Fibroblast of lung (primary cell): ENCODE measurements around the gene CALML6. TPM values are rescaled to one million over a fixed set of nuclear protein-coding genes. Genes with fewer than 3 reads are reported as not detected.
A peak's percentile ranks its signal among the peaks of the same experiment; 100 is the strongest.

Experiments used
- DNase-seq, 2 donors: peaks; one replicate each; pipeline versions ENCODE4 v3.0.0 to v3.0.0-alpha.2; 2010; ENCODE audit warnings: low read depth in 2 of 2
- H2AFZ ChIP-seq: 2 replicates; pipeline ENCODE4 v1.5.1; 2012; ENCODE audit warnings: low read length, control low read depth, inconsistent platforms
- H3K27ac ChIP-seq: 2 replicates; pipeline ENCODE4 v1.5.1; 2011; ENCODE audit warnings: low read length, control low read depth; ENCODE audit not compliant: insufficient read depth
- H3K27me3 ChIP-seq: 2 replicates; pipeline ENCODE4 v1.5.1; 2011; ENCODE audit warnings: mild to moderate bottlenecking, low read length; ENCODE audit not compliant: control insufficient read depth, insufficient read depth
- H3K36me3 ChIP-seq: 2 replicates; pipeline ENCODE4 v1.5.1; 2011; ENCODE audit warnings: low read length; ENCODE audit not compliant: control insufficient read depth, insufficient read depth
- H3K4me1 ChIP-seq: 2 replicates; pipeline ENCODE4 v1.5.1; 2011; ENCODE audit warnings: low read length; ENCODE audit not compliant: control insufficient read depth, insufficient read depth; ENCODE audit errors: extremely low read depth
- H3K4me2 ChIP-seq: 2 replicates; pipeline ENCODE4 v1.5.1; 2011; ENCODE audit warnings: low read length, control low read depth; ENCODE audit not compliant: insufficient read depth; ENCODE audit errors: extremely low read depth
- H3K4me3 ChIP-seq, 4 experiments: fragments of 200-600 bp in 1 of 4; sonication (generic) in 1 of 4; replicated peaks in 1 of 4; 2 replicates each; pipeline ENCODE4 v1.5.1; 2011 to 2016; ENCODE audit warnings: low read length in 4 of 4, low read depth in 3 of 4, mild to moderate bottlenecking in 3 of 4, control low read depth in 2 of 4, inconsistent platforms in 1 of 4, mixed read lengths in 1 of 4; ENCODE audit not compliant: insufficient read depth in 1 of 4; ENCODE audit errors: control extremely low read depth in 1 of 4
- H3K79me2 ChIP-seq: 2 replicates; pipeline ENCODE4 v1.5.1; 2012; ENCODE audit warnings: mild to moderate bottlenecking, low read length, inconsistent platforms; ENCODE audit not compliant: control insufficient read depth, insufficient read depth
- H3K9ac ChIP-seq: 2 replicates; pipeline ENCODE4 v1.5.1; 2011; ENCODE audit warnings: mild to moderate bottlenecking, low read length, control low read depth; ENCODE audit not compliant: insufficient read depth
- H3K9me3 ChIP-seq: 2 replicates; pipeline ENCODE4 v1.5.1; 2012; ENCODE audit warnings: low read depth, low read length; ENCODE audit not compliant: control insufficient read depth, insufficient read depth
- H4K20me1 ChIP-seq: 2 replicates; pipeline ENCODE4 v1.5.1; 2011; ENCODE audit warnings: low read length; ENCODE audit not compliant: control insufficient read depth, insufficient read depth; ENCODE audit errors: extremely low read depth
- CTCF ChIP-seq, 2 donors: IDR thresholded peaks in 1 of 2; conservative IDR thresholded peaks in 1 of 2; 1 replicate in 1 of 2; 2 replicates in 1 of 2; pipeline ENCODE4 v1.5.1; 2011 to 2012; ENCODE audit warnings: low read length in 2 of 2, control low read depth in 1 of 2, inconsistent platforms in 1 of 2, low read depth in 1 of 2, mild to moderate bottlenecking in 1 of 2
- EZH2 ChIP-seq: IDR thresholded peaks from 2 replicates; pipeline ENCODE4 v1.5.1; 2012; ENCODE audit warnings: low read length, control low read depth, mild to moderate bottlenecking; ENCODE audit errors: missing control alignments
- polyA plus RNA-seq, 2 donors: library from polyadenylated mRNA; depleted of rRNA in 1 of 2; stranded (reverse) in 1 of 2; unstranded in 1 of 2; fragments of >200 nt; gene quantifications; 2 replicates each; pipeline ENCODE4 v1.2.1, GENCODE V29; 2011 to 2012; ENCODE audit warnings: missing spikeins in 1 of 2
- total RNA-seq: library from RNA; depleted of rRNA; stranded (reverse); fragments of >200 nt; gene quantifications from 2 replicates; pipeline ENCODE4 v1.2.1, GENCODE V29; 2014

Gene CALML6
- total and polyA plus RNA-seq, 2 donors (not counting 1 experiment from before 2014, with no cell fraction given), result 0.09 to 0.17 TPM

DNA sequence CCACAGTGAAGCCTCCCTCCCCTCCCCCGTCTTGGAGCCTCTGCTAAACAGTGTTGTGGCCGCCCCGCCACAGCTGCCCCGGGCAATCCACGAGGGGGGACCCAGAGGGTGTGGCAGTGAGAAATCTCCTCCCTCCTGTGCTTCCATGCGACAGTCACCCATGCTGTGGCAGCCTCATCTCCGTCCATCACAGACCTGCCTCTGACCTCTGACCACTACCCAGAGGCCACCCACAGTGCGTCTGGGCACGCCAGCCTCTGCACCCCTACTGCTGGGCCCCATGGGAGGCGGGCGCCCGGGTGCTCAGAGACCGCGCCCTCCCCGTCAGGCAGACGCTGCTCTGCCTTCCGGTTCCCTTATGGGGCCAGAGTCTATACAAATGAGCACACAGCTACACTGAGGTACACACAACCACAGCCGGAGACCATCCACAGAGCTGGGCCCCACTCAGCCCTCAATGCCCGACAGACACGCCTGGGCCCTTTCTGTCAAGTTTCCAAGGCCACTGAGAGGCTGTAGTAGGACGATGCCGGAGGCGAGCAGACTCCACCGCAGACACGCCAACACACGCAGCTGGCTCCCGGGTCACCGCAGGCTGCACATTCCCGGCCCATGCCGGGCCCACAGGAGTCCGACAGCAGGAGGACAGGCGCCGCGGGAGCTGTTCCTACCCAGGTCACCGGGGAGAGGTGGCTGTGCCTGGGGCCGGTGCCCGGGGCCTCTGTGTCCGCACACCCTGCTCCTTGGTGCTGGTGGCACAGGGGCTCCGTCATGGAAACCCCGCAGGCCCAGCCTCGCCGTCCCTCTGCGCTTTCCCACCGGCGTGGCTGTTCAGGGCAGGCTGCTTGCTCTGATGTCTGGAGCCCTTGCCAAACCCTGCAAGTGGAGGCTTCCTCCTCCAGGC lies 27.9 kb downstream of the CALML6 start:
- DNase-seq, result no peak
- H3K4me3 ChIP-seq, result no peak overlapping the region
- no peaks in the 10 kb centered on the region for H3K79me2 ChIP-seq
- peaks cover 2% of the 10 kb centered on the region for H3K27me3 ChIP-seq
- H3K4me2 ChIP-seq, result no peak overlapping the region
- H3K9ac ChIP-seq, result no peak overlapping the region
- TF ChIP-seq CTCF (conservative IDR thresholded peaks at IDR 0.05 in 1 of 2, IDR thresholded peaks at IDR 0.05 in 1 of 2; ENCODE audit: low read depth in 1 of 2, low read length in 2 of 2) (no peak), EZH2 (no peak)
- H2AFZ ChIP-seq, result no peak overlapping the region
- no peaks in the 10 kb centered on the region for H3K36me3 ChIP-seq
- H3K9me3 ChIP-seq, result no peaks in the 10 kb centered on the region
- no peaks in the 10 kb centered on the region for H4K20me1 ChIP-seq
- no peaks in the 10 kb centered on the region for H3K4me1 ChIP-seq
- no peak overlapping the region for H3K27ac ChIP-seq

GRCh38 chr1:1943834-1944570 lies 28.9 kb downstream of the CALML6 start:
- no peak overlapping the region for H2AFZ ChIP-seq
- no peak overlapping the region for H3K9ac ChIP-seq
- peak; percentile 4 to 22 for DNase-seq
- H3K27ac ChIP-seq, result no peak overlapping the region
- no peaks in the 10 kb centered on the region for H3K36me3 ChIP-seq
- H3K4me2 ChIP-seq, result peak overlapping the region; percentile 6
- H4K20me1 ChIP-seq, result no peaks in the 10 kb centered on the region
- no peak overlapping the region for H3K4me3 ChIP-seq
- no peaks in the 10 kb centered on the region for H3K9me3 ChIP-seq
- peaks cover 2% of the 10 kb centered on the region for H3K27me3 ChIP-seq
- H3K79me2 ChIP-seq, result no peaks in the 10 kb centered on the region
- TF ChIP-seq CTCF (conservative IDR thresholded peaks at IDR 0.05 in 1 of 2, IDR thresholded peaks at IDR 0.05 in 1 of 2; ENCODE audit: low read depth in 1 of 2, low read length in 2 of 2), result peak; percentile 74 to 75
- no peak for TF ChIP-seq EZH2
- H3K4me1 ChIP-seq, result no peaks in the 10 kb centered on the region

GRCh38 chr1:1945782-1946393 lies 30.8 kb downstream of the CALML6 start:
- no peak overlapping the region for H3K4me2 ChIP-seq
- H2AFZ ChIP-seq, result no peak overlapping the region
- H3K4me3 ChIP-seq, result no peak overlapping the region

More at GRCh38 chr1:1945782-1946393, 30.8 kb downstream of the CALML6 start:
- DNase-seq, result no peak
- H3K9ac ChIP-seq, result no peak overlapping the region
- no peaks in the 10 kb centered on the region for H3K4me1 ChIP-seq
- H3K79me2 ChIP-seq, result no peaks in the 10 kb centered on the region
- TF ChIP-seq CTCF (conservative IDR thresholded peaks at IDR 0.05 in 1 of 2, IDR thresholded peaks at IDR 0.05 in 1 of 2; ENCODE audit: low read depth in 1 of 2, low read length in 2 of 2) (no peak), EZH2 (no peak)
- H3K27me3 ChIP-seq, result peaks cover 5% of the 10 kb centered on the region
- H3K27ac ChIP-seq, result no peak overlapping the region
- H4K20me1 ChIP-seq, result no peaks in the 10 kb centered on the region
- H3K9me3 ChIP-seq, result no peaks in the 10 kb centered on the region
- H3K36me3 ChIP-seq, result no peaks in the 10 kb centered on the region
